Stimulated activated CD8-positive, alpha-beta memory T cell treated with anti-CD3 and anti-CD28 coated beads, Interleukin-12 subunit alpha, Interleukin-12 subunit beta, amount 100 ng/mL, for 24 hours (primary cell): ENCODE data around the gene STAC.
"Not testable (repeated sequence)": the region's sequence is repeated elsewhere in the genome, so short reads cannot be mapped to it uniquely, and the experiment has no call there.

ENCODE experiments used
- DNase-seq: peaks from one replicate; pipeline ENCODE4 v3.0.0-alpha.2; 2020; ENCODE audit errors: extremely low read depth

STAC gene

DNA sequence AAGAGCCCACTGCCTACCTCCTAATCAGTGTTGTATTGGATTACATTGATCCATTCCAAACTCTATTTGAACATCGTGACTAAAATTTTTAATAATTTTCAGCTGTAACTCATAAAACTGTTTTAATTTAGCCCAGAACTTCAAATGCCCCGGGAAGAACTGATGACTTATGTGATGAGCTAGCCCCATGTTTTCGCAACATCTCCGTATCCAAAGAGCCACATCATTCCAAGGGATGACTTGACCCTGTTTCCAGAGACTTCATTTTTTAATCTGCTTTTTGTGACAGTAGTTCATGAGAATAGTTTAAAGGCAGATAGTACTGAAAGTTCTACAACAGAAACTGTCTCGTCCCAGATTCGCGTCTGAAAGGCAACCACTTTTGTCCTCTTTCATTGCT, 97.4 kb downstream of the STAC start:
- no peak for DNase-seq

- DNase-seq = no peak
Measured at GRCh38 chr3:36480911-36481648, 100.8 kb downstream of the STAC start.

GRCh38 chr3:36482256-36482655, 102.0 kb downstream of the STAC start:
- DNase-seq = no peak

GRCh38 chr3:36482880-36483279, 102.6 kb downstream of the STAC start:
- no peak for DNase-seq

DNA sequence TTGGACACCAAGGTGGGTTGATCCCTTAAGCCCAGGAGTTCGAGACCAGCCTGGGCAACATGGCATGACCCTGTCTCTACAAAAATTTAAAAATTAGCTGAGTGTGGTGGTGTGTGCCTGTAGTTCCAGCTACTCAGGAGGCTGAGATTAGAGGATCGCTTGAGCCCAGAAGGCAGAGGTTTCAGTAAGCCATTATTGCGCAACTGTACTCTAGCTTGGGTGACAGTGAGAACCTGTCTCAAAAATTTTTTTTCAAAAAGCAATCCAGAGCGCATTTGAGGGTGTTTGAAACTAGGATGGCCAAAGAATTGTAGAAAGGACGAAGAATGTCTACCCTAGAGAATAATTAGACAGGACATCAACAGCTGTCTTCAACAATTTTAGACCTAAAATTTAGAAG, 103.4 kb downstream of the STAC start:
- no peak for DNase-seq

DNA sequence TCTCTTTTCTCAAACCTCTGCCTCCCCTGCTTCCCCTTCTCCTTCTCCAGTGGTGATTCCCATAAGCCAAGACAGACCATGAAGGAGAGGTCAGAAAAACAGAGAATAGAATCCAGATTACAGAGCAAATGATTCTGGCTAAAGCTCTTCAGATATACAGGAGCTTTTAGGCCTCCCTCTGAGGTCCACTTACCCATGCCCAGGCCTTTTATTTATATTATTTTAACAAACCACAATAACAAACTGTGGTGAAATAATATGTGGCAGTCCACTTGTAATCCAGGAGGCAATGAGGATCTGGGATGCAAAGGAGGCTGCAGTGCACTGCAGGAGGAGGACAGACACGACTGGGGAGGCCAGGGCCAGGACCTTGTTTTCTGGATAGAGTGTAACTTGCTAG, 104.1 kb downstream of the STAC start:
- DNase-seq = no peak

DNA sequence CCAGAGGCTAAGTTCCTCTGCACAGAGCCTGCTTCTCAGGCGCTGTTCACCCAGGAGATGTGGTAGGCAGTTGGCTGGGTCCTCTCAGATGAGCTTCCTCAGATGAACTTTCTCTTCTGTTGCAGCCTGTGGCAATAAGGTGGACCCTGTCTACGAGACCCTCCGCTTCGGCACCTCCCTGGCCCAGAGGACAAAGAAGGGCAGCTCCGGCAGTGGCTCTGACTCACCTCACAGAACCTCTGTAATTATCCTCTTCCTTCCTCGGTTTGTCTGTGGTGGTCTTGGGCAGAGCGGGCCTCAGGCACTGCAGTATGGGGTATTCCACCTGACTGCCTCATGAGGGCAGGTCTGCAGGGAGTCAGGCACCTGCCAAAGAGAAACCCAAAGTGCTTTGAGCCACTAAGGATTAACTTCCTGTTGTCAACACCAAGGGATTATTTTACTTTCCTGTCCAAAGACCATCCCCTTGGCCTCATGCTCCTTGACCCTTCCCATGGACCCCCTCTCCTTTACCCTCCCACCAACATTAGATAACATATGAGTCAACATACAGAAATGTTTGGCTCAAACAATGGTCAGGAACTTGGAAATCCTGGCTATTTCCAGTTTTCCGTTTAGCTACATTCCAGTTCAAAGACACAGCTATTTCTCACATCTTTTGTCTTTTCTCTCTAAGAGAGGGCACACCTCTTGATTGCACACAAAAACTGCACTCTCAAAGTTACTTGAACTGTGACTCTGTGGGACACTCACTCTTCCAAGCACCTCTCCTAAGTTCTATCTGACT, 105.9 kb downstream of the STAC start:
- DNase-seq = no peak

DNA sequence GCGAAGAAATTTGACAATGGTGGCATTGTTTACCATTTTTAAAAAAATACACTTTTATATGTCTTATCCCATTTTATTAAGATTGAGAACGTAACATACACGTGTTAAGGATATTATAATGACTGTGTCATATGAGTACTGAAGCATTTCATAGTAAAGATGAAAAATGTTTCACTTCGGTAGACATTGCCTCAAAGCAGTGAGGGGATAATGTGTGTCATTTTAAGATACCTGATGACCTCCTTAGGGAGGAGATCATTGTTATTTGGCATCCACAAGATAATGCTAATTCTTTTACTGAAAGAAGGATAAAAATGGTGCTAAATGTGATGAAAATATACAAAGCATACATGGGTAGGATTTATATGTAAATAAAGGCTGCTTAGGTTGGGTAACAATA, 107.3 kb downstream of the STAC start:
- DNase-seq = no peak

DNA sequence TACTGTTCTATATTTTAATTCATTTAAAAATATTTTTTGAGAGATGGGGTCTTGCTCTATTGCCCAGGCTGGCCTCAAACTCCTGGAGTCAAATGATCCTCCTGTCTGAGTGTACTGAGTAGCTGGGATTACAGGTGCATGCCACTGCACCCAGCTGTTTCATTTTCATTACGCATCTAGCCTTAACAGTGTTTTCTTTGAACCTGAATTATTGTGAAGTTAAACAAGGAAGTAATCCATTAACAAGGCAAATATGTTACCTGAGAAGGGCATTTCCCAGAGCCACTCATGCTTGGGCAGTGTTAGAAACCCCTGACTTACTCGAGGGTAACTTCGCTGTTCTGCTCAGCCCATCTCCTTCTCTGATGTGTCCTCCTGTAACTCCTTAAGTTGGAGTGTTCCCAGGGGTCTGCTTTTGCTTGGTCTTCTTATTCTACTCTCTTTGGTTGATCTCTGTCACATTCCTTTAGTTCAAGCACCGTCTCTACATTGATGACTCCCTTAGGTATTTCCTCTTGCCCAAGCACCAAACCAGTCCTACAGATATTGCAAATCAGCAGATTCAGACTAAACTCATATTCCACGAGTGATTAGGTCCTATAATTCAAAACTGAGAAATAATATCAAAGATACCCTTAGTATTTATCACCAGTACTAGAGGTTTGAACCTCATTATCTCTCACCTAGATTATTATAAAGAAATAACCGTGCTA, 107.9 kb downstream of the STAC start:
- DNase-seq = no peak

- DNase-seq = no peak
Measured at GRCh38 chr3:36489101-36489500, 108.8 kb downstream of the STAC start.

DNA sequence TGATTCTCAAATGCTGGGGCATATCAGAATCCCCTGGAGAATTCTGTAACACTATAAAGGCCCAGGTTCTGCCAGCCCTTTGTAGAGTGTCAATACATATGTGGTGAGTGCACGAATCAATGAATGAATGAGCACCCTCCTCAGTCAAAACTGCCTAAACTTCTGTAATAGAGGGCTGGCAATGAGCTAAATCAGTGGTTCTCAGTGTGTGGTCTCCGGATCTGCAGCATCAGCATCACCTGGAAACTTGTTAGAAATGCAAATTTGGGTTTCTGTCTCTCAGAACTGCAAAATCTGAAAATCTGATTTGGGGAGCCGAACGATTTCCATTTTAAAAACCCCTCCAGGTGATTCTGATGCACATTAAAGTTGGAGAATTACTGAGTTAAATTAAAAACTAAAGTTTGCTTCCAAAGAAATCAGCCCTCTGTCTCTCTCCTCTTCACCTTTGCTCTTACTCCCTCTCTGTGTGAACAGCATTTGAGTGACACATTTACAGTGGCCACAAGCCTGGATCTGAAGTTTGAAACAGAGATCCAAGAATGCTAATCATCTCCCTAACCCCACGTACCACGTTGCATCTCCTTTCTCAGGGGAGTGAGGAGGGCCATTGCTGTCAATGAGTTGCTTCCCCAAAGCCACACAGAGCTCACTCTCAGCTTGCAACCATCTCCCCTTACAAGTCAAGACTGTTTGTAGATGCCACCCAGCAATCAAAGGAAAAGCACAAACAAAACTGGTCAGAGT, 109.5 kb downstream of the STAC start:
- DNase-seq = no peak

DNA sequence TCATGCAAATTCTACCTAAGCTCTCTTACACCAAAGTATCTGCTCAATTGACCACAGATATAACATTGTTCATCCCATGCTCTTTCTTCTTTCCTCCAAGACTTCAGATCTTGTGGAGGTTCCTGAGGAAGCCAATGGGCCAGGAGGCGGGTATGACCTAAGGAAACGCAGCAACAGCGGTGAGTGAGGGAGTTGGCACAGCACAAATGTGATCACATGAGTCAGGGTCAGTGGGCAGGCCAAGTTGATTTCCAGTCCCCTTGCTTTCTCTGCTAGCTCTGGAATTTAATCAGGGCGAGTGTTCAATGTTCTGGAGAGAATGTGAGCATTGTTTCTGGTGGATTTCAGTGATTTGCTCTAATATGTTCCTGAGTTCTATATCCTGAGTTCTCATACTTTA, 112.7 kb downstream of the STAC start:
- DNase-seq = no peak

DNA sequence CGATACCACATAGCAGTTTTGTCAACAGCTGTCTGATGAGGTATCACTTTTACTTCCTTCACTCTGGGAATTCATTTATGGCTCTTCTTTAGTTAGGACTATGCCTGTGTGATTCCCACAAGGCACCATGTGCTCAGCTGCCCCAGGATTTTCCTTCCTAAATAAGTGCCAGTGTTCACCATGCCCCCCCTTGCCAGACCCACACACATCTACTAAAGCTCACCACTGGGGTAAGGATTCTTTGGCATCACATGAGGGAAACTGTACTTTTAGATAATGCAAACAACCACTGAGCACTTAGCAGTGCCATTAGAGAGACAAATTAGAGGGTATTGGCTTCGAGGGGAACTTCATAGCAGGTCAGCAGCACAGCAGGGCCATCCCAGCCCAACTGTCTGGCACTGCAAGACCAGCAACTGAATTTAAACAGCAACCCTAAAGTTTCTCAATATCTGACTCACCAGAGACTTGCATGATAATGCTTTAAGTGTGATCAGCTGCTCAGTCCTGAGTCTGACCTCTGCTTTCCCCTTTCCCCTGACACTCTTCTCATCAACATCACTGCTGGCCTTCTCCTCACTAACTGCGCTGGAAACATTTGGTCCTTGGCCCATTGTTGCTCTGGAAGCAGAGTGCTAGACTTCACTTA, 114.3 kb downstream of the STAC start:
- DNase-seq = no peak

- DNase-seq = no peak
Measured at GRCh38 chr3:36496684-36497633, 116.7 kb downstream of the STAC start.

- not testable (repeated sequence) for DNase-seq
Measured at GRCh38 chr3:36500053-36500452, 119.7 kb downstream of the STAC start.

GRCh38 chr3:36501616-36502015, 121.3 kb downstream of the STAC start:
- DNase-seq = no peak

GRCh38 chr3:36505393-36505792, 125.1 kb downstream of the STAC start:
- DNase-seq = no peak

GRCh38 chr3:36511791-36512486, 131.6 kb downstream of the STAC start:
- no peak for DNase-seq

DNA sequence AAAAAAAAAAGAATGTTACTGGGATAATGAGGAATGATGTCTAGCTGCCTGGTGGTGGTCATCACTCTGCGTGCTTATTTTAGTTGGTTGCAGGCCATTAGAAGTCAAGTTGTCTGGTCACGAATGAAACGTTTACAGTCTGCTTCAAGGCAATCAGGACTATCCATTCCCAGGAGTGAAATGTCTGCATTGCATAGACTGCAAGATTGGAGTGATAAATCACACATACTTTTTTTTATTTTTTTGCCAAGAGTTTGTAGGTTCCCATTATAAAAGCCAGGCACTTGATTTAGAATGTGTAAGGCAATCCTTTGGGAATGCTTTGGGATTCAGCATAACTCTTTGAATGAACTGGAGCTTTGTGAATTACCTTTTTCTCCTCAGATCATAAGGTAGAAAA, 132.3 kb downstream of the STAC start:
- DNase-seq = no peak

GRCh38 chr3:36514171-36514570, 133.9 kb downstream of the STAC start:
- DNase-seq = no peak
